ENCODE data around the gene RGMB.

Gene RGMB

GRCh38 chr5:98798847-98799246, 25.4 kb downstream of the RGMB start:
- H3K4me1 Mint-ChIP-seq (ENCODE audit: low read depth) = no peaks in the 10 kb centered on the region
- no peak for DNase-seq (ENCODE audit: low spot score)
- no peaks in the 10 kb centered on the region for H3K27me3 Mint-ChIP-seq (ENCODE audit: low read depth)
- H3K36me3 Mint-ChIP-seq (ENCODE audit: low read depth) = no peaks in the 10 kb centered on the region
- no peaks in the 10 kb centered on the region for H3K9me3 Mint-ChIP-seq
- no peak overlapping the region for H3K4me3 Mint-ChIP-seq
- H3K27ac Mint-ChIP-seq = no peak overlapping the region

GRCh38 chr5:98804066-98804465, 30.6 kb downstream of the RGMB start:
- no peaks in the 10 kb centered on the region for H3K27me3 Mint-ChIP-seq (ENCODE audit: low read depth)
- DNase-seq (ENCODE audit: low spot score) = no peak
- peaks cover 16% of the 10 kb centered on the region for H3K9me3 Mint-ChIP-seq
- H3K27ac Mint-ChIP-seq = no peak overlapping the region
- no peaks in the 10 kb centered on the region for H3K36me3 Mint-ChIP-seq (ENCODE audit: low read depth)
- H3K4me3 Mint-ChIP-seq = no peak overlapping the region
- no peaks in the 10 kb centered on the region for H3K4me1 Mint-ChIP-seq (ENCODE audit: low read depth)

GRCh38 chr5:98805070-98805469, 31.6 kb downstream of the RGMB start:
- Mint-ChIP-seq H3K4me1 (ENCODE audit: low read depth) (no peaks in the 10 kb centered on the region), H3K27ac (no peak overlapping the region), H3K9me3 (peaks cover 16% of the 10 kb centered on the region), H3K36me3 (ENCODE audit: low read depth) (no peaks in the 10 kb centered on the region), H3K27me3 (ENCODE audit: low read depth) (no peaks in the 10 kb centered on the region), H3K4me3 (no peak overlapping the region)
- no peak for DNase-seq (ENCODE audit: low spot score)

GRCh38 chr5:98807806-98808205, 34.3 kb downstream of the RGMB start:
- no peak for DNase-seq (ENCODE audit: low spot score)
- no peaks in the 10 kb centered on the region for H3K36me3 Mint-ChIP-seq (ENCODE audit: low read depth)
- H3K4me1 Mint-ChIP-seq (ENCODE audit: low read depth) = no peaks in the 10 kb centered on the region
- no peaks in the 10 kb centered on the region for H3K27me3 Mint-ChIP-seq (ENCODE audit: low read depth)
- H3K4me3 Mint-ChIP-seq = no peak overlapping the region
- H3K9me3 Mint-ChIP-seq = peaks cover 16% of the 10 kb centered on the region
- H3K27ac Mint-ChIP-seq = no peak overlapping the region

- H3K27ac Mint-ChIP-seq = no peak overlapping the region
- H3K36me3 Mint-ChIP-seq (ENCODE audit: low read depth) = no peaks in the 10 kb centered on the region
- DNase-seq (ENCODE audit: low spot score) = no peak
- no peak overlapping the region for H3K4me3 Mint-ChIP-seq
- H3K27me3 Mint-ChIP-seq (ENCODE audit: low read depth) = no peaks in the 10 kb centered on the region
- H3K4me1 Mint-ChIP-seq (ENCODE audit: low read depth) = no peaks in the 10 kb centered on the region
- peaks cover 16% of the 10 kb centered on the region for H3K9me3 Mint-ChIP-seq
Measured at GRCh38 chr5:98810206-98810605, 36.7 kb downstream of the RGMB start.

GRCh38 chr5:98813755-98814154, 40.3 kb downstream of the RGMB start:
- no peaks in the 10 kb centered on the region for H3K4me1 Mint-ChIP-seq (ENCODE audit: low read depth)
- H3K4me3 Mint-ChIP-seq = no peak overlapping the region
- no peak for DNase-seq (ENCODE audit: low spot score)
- no peaks in the 10 kb centered on the region for H3K27me3 Mint-ChIP-seq (ENCODE audit: low read depth)
- H3K9me3 Mint-ChIP-seq = no peaks in the 10 kb centered on the region
- H3K27ac Mint-ChIP-seq = no peak overlapping the region
- no peaks in the 10 kb centered on the region for H3K36me3 Mint-ChIP-seq (ENCODE audit: low read depth)

GRCh38 chr5:98816582-98817222, 43.2 kb downstream of the RGMB start:
- Mint-ChIP-seq H3K9me3 (peaks cover 6% of the 10 kb centered on the region), H3K4me1 (ENCODE audit: low read depth) (no peaks in the 10 kb centered on the region), H3K4me3 (no peak overlapping the region), H3K36me3 (ENCODE audit: low read depth) (no peaks in the 10 kb centered on the region), H3K27me3 (ENCODE audit: low read depth) (no peaks in the 10 kb centered on the region), H3K27ac (no peak overlapping the region)
- no peak for DNase-seq (ENCODE audit: low spot score)

GRCh38 chr5:98825582-98826375, 52.3 kb downstream of the RGMB start:
- no peak overlapping the region for H3K4me3 Mint-ChIP-seq
- peaks cover 2% of the 10 kb centered on the region for H3K27me3 Mint-ChIP-seq (ENCODE audit: low read depth)
- H3K27ac Mint-ChIP-seq = no peak overlapping the region
- no peak for DNase-seq (ENCODE audit: low spot score)
- no peaks in the 10 kb centered on the region for H3K36me3 Mint-ChIP-seq (ENCODE audit: low read depth)
- no peaks in the 10 kb centered on the region for H3K4me1 Mint-ChIP-seq (ENCODE audit: low read depth)
- H3K9me3 Mint-ChIP-seq = peaks cover 6% of the 10 kb centered on the region

GRCh38 chr5:98827161-98827560, 53.7 kb downstream of the RGMB start:
- no peaks in the 10 kb centered on the region for H3K4me1 Mint-ChIP-seq (ENCODE audit: low read depth)
- H3K36me3 Mint-ChIP-seq (ENCODE audit: low read depth) = no peaks in the 10 kb centered on the region
- no peak overlapping the region for H3K4me3 Mint-ChIP-seq

GRCh38 chr5:98827588-98828284, 54.3 kb downstream of the RGMB start:
- H3K9me3 Mint-ChIP-seq = no peaks in the 10 kb centered on the region
- no peak for DNase-seq (ENCODE audit: low spot score)
- H3K27me3 Mint-ChIP-seq (ENCODE audit: low read depth) = peaks cover 2% of the 10 kb centered on the region
- no peak overlapping the region for H3K27ac Mint-ChIP-seq
- H3K36me3 Mint-ChIP-seq (ENCODE audit: low read depth) = no peaks in the 10 kb centered on the region
- no peak overlapping the region for H3K4me3 Mint-ChIP-seq
- H3K4me1 Mint-ChIP-seq (ENCODE audit: low read depth) = no peaks in the 10 kb centered on the region

More at GRCh38 chr5:98827161-98827560, 53.7 kb downstream of the RGMB start:
- Mint-ChIP-seq H3K9me3 (no peaks in the 10 kb centered on the region), H3K27me3 (ENCODE audit: low read depth) (peaks cover 2% of the 10 kb centered on the region), H3K27ac (no peak overlapping the region)
- DNase-seq (ENCODE audit: low spot score) = no peak

- Mint-ChIP-seq H3K36me3 (ENCODE audit: low read depth) (no peaks in the 10 kb centered on the region), H3K27ac (no peak overlapping the region), H3K4me1 (ENCODE audit: low read depth) (peaks cover 2% of the 10 kb centered on the region), H3K9me3 (no peaks in the 10 kb centered on the region), H3K27me3 (ENCODE audit: low read depth) (peaks cover 2% of the 10 kb centered on the region), H3K4me3 (no peak overlapping the region)
- DNase-seq (ENCODE audit: low spot score) = no peak
Measured at GRCh38 chr5:98836175-98836574, 62.7 kb downstream of the RGMB start.

- Mint-ChIP-seq H3K4me3 (no peak overlapping the region), H3K27me3 (ENCODE audit: low read depth) (no peaks in the 10 kb centered on the region), H3K36me3 (ENCODE audit: low read depth) (no peaks in the 10 kb centered on the region), H3K4me1 (ENCODE audit: low read depth) (peaks cover 2% of the 10 kb centered on the region), H3K9me3 (no peaks in the 10 kb centered on the region), H3K27ac (no peak overlapping the region)
- DNase-seq (ENCODE audit: low spot score) = no peak
Measured at GRCh38 chr5:98839469-98840383, 66.3 kb downstream of the RGMB start.

GRCh38 chr5:98840946-98841345, 67.5 kb downstream of the RGMB start:
- H3K4me1 Mint-ChIP-seq (ENCODE audit: low read depth) = peaks cover 2% of the 10 kb centered on the region
- no peak overlapping the region for H3K27ac Mint-ChIP-seq
- H3K9me3 Mint-ChIP-seq = no peaks in the 10 kb centered on the region
- DNase-seq (ENCODE audit: low spot score) = no peak
- H3K36me3 Mint-ChIP-seq (ENCODE audit: low read depth) = no peaks in the 10 kb centered on the region
- no peak overlapping the region for H3K4me3 Mint-ChIP-seq
- no peaks in the 10 kb centered on the region for H3K27me3 Mint-ChIP-seq (ENCODE audit: low read depth)

Measured in T-helper 2 cell treated with Interferon-gamma antibody and Interleukin-4, amounts not matched to agents 5 μg/mL and 100 μg/mL, for 36 hours (primary cell).